Epithelial cell of proximal tubule (primary cell): ENCODE measurements around the gene PSTPIP2. TPM values are rescaled to one million over a fixed set of nuclear protein-coding genes. Genes with fewer than 3 reads are reported as not detected.

Experiments used
- DNase-seq: peaks from one replicate; pipeline ENCODE4 v3.0.0-alpha.2; 2011; ENCODE audit warnings: low read depth
- H3K4me3 ChIP-seq: 2 replicates; pipeline ENCODE4 v1.5.1; 2011; ENCODE audit warnings: low read depth, mild to moderate bottlenecking, low read length
- CTCF ChIP-seq: conservative IDR thresholded peaks from 2 replicates; pipeline ENCODE4 v1.5.1; 2012; ENCODE audit warnings: low read depth, mild to moderate bottlenecking, low read length
- total RNA-seq: library from RNA; depleted of rRNA; stranded (reverse); fragments of >200 nt; gene quantifications from 2 replicates; pipeline ENCODE4 v1.2.3, GENCODE V29; 2015

PSTPIP2 gene
- total RNA-seq, 1 donor from 2014 or later, result 11.0 TPM

GRCh38 chr18:46010050-46010449, 62.0 kb downstream of the PSTPIP2 start:
- DNase-seq, result no peak
- no peak overlapping the region for H3K4me3 ChIP-seq
- no peak for TF ChIP-seq CTCF

GRCh38 chr18:46009125-46009840, 62.8 kb downstream of the PSTPIP2 start:
- DNase-seq, result no peak
- no peak overlapping the region for H3K4me3 ChIP-seq
- TF ChIP-seq CTCF, result no peak

- DNase-seq, result no peak
- no peak overlapping the region for H3K4me3 ChIP-seq
- TF ChIP-seq CTCF, result no peak
Observed at GRCh38 chr18:46008531-46008930, 63.5 kb downstream of the PSTPIP2 start.

- TF ChIP-seq CTCF, result no peak
- H3K4me3 ChIP-seq, result no peak overlapping the region
- DNase-seq, result no peak
Observed at GRCh38 chr18:46007165-46007564, 64.9 kb downstream of the PSTPIP2 start.

- no peak for TF ChIP-seq CTCF
- no peak overlapping the region for H3K4me3 ChIP-seq
Observed at GRCh38 chr18:46002934-46003333, 69.1 kb downstream of the PSTPIP2 start.

GRCh38 chr18:46001892-46002291, 70.2 kb downstream of the PSTPIP2 start:
- DNase-seq, result no peak
- TF ChIP-seq CTCF, result no peak
- no peak overlapping the region for H3K4me3 ChIP-seq

More at GRCh38 chr18:46002934-46003333, 69.1 kb downstream of the PSTPIP2 start:
- DNase-seq, result no peak

GRCh38 chr18:46001074-46001473, 71.0 kb downstream of the PSTPIP2 start:
- DNase-seq, result no peak
- TF ChIP-seq CTCF, result no peak
- H3K4me3 ChIP-seq, result no peak overlapping the region
